Measurements from ENCODE around the gene FBXO42.
"Not testable (repeated sequence)": the region's sequence is repeated elsewhere in the genome, so short reads cannot be mapped to it uniquely, and the experiment has no call there.

FBXO42 gene

GRCh38 chr1:16215882-16216753, 136.2 kb downstream of the FBXO42 start:
- peak in 1 of 2 donors; percentile 28 for DNase-seq

- not testable (repeated sequence) for DNase-seq
These were observed 137.0 kb downstream of the FBXO42 start for GRCh38 chr1:16215240-16215639.

DNA sequence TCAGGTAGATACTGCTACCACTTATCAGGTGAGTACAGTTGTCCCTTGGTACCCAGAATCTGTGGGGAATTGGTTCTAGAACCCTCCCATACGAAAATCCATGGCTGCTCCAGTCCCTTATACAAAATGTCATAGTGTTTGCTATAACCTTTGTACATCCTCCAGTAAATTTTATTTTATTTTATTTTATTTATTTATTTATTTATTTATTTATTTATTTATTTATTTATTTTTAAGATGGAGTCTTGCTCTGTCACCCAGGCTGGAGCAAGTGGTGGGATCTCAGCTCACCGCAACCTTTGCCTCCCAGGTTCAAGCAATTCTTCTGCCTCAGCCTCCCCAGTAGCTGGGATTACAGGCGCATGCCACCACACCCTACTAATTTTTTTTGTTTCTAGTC, 138.7 kb downstream of the FBXO42 start:
- not testable (repeated sequence) for DNase-seq

GRCh38 chr1:16213013-16213412, 139.3 kb downstream of the FBXO42 start:
- DNase-seq, result no peak

- no peak for DNase-seq
These were observed 139.9 kb downstream of the FBXO42 start, which contains the start of gene ARHGEF19 for GRCh38 chr1:16212251-16212961. ARHGEF19 (minus strand) TSS chr1:16212652; CDS start chr1:16209054, 3,598 bp downstream.

DNA sequence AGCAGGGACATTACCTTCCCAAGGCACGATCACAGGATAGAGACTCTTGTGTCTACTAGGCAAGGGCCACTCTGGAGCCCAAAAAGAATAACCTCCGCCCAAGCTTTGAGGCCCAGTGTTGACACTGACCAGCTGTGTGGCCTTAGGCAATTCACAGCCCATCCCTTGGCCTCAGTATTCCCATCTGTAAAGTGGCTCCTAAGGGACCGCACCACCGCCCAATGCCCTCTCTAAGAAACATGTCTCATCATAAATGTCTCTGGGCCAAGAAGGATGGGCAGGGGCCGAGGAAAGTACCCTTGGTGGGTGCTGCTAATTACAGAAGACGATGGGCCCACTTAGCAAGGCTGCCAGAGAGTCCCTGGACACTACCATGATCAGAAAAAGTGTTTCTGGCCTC, 140.5 kb downstream of the FBXO42 start:
- DNase-seq, result no peak

GRCh38 chr1:16210581-16210980, 141.7 kb downstream of the FBXO42 start:
- no peak for DNase-seq

- no peak for DNase-seq
These were observed 142.4 kb downstream of the FBXO42 start for GRCh38 chr1:16209847-16210407.

DNA sequence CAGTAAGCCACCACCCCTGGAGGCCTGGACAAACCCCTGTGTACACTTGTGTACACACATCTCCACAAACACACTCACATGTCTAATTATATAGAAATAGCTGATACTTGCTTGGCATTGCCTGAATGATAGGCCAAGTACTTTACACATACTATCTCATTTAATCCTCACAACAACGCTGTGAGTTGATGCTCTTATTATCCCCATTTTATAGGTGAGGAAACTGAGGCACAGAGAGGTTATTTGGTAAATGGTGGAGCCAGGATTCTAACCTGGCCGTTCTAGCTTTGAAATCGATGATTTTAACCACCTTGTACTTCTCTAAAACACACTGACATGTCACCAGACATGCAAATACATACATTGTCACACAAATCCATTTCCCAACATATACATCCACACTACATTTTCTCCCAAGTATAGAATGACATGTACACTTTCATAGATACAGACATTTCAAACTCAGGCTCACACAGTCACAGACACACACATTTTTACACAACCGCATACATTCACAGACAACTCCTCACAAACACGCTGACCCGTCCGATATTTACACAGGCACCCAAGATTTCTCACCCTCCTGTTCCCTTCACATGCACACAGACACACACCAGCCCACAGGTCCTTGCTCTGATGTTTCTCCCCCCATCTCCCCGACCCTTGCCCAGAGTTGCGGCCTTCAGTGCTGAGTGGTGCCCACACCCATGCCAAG, 143.0 kb downstream of the FBXO42 start:
- DNase-seq, result no peak

GRCh38 chr1:16208270-16208987, 143.9 kb downstream of the FBXO42 start:
- DNase-seq, result no peak

DNA sequence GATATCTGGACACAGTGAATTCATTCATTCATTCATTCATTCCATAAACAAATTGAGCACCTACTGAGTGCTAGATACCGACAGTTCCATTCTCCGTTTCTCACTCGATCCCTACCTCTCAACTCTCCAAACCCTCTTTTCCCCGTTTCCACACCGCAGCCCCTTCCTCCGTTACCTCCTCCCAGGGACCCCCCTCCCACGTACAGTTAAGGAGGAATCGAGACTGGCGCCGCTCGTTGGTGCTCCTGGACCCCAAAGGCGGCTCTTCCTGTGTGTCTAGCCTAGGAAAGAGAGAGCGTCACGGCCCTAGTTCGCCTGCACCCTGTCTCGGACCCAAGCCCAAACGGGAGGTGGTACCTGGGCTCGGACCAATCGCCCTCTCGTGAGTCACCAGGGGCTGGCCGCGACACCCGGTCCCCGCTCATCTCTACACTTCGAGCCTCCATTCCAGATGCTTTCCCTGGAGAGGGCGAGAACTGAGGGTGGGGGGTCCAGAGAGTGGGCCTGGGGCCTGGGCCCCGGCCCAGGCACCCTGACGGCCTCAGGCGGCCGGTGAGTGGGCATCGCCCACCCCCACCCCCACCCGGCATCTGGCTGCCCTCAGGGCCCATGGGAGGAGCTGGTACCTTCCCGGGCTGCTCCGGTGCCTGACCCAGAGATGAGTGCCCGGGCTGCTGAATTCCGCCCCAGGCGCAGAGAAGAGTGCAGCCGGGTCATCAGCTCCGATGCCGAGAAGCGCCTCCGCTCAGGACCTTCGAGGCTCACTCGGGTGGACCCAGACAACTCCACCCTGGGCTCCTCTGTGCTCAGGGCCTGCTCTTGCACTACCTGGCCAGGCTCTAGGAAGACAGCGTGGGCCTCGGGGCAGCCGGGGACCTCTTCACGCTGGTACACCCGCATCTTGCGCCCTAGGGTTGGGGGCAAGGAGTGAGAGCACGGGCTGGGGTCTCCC, 144.7 kb downstream of the FBXO42 start:
- DNase-seq, result no peak

- DNase-seq, result peak; percentile 79 to 95
These were observed 145.5 kb downstream of the FBXO42 start for GRCh38 chr1:16206547-16207317.

GRCh38 chr1:16205891-16206546, 146.3 kb downstream of the FBXO42 start:
- DNase-seq, result no peak

- DNase-seq, result no peak
These were observed 147.0 kb downstream of the FBXO42 start for GRCh38 chr1:16205334-16205671.

DNA sequence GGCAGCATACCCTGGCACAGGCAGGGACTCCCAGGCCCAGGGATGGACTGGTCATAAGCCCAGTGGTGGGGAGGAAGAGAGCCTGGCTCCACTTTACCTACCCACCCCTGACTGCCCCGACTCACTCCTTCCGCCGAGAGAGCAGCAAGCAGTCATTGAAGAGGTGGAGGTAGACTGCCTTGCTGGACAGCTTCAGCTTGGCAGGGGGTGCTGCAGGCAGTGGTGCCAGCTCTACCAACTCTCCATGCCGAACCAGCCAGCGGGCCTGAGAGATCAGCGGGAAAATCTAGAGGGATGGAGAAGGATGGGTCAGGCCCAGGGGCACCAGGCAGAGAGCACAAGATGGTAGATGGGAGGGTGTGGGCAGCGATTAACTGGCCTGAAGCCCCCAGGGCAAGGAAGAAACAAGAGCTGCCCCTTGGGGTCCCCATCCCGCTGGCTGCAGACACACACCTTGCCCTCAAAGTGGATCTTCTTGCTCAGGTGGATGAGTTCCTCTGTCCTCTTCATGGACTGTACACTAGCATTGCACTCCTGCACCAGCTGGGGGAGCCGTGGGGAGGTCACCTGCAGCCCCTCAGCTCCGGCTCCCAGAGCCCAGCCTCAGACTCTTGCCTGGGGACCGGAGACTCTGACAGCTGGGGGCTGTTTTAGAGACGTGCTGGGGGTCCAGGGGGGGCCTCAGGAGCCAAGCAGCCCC, 147.5 kb downstream of the FBXO42 start:
- DNase-seq, result no peak

DNA sequence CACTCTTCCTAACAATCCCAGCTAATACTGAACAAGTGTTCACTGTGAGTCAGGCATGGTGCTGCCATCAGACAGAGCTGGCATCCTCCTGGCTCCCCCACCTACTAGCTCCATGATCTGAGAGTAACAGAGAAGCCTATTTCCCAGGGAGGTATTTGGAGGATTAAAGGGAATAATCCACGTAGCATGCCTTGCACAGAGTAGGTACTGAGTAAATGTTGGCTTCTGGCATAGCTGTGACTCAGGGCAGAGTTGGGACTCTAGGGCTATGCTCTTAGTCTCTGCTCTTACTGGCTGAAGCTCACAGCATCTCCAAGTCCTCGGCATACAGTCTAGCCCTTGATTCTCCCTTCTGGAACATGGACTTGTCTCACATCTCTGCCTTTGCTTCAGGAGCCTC, 148.1 kb downstream of the FBXO42 start:
- DNase-seq, result no peak

DNA sequence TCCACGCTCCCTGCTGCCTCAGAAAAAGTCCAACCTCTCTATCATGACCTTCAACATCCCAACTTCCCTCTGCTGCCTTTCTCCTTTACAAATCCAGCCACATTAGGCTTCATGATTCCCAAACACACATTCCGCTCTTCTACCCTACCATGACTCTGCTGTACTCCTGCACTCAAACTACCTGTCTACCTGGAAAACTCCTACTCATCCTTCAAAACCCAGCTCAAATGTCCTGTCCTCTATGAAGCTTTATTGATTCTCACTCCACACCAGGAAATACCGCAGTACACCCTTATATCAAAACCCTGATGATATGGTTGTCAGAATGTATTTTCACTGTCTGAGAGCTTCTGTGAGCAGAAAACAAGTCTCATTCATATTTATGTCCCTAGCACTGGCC, 148.7 kb downstream of the FBXO42 start:
- DNase-seq, result no peak

GRCh38 chr1:16202281-16203210, 149.7 kb downstream of the FBXO42 start:
- DNase-seq, result no peak

Data from bone marrow (tissue), 2 donors.